SKM-1 treated with dmso at 0.1 percent for 144 hours (cell line): Measurements from ENCODE around the gene GPR84.
A peak's percentile ranks its signal among the peaks of the same experiment; 100 is the strongest.

Experiments
- DNase-seq: peaks from one replicate; lab custom pipeline; 2025; ENCODE audit not compliant: unreplicated experiment; lab: John Stamatoyannopoulos, UW

The GPR84 gene

GRCh38 chr12:54364413-54364812 is at the start of gene GPR84:
Gene GPR84, minus strand, starts transcription at chr12:54364486. Its CDS starts 635 bp downstream, at chr12:54363851.
- peak; percentile 78 for DNase-seq

- DNase-seq = peak; percentile 56
Observed at GRCh38 chr12:54413284-54414190, 49.3 kb upstream of the GPR84 start.

- DNase-seq = no peak
Observed at GRCh38 chr12:54412786-54413185, 48.5 kb upstream of the GPR84 start.

- DNase-seq = no peak
Observed at GRCh38 chr12:54412348-54412747, 48.1 kb upstream of the GPR84 start.

- DNase-seq = no peak
Observed at GRCh38 chr12:54411391-54412241, 47.3 kb upstream of the GPR84 start.

GRCh38 chr12:54409267-54409666 is 45.0 kb upstream of the GPR84 start:
- DNase-seq = no peak

GRCh38 chr12:54407183-54407905 is 43.1 kb upstream of the GPR84 start:
- DNase-seq = peak; percentile 53

- DNase-seq = no peak
Observed at GRCh38 chr12:54405573-54405972, 41.3 kb upstream of the GPR84 start.

- DNase-seq = no peak
Observed at GRCh38 chr12:54405106-54405505, 40.8 kb upstream of the GPR84 start.

- no peak for DNase-seq
Observed at GRCh38 chr12:54404061-54405004, 40.0 kb upstream of the GPR84 start.

- no peak for DNase-seq
Observed at GRCh38 chr12:54401119-54401518, 36.8 kb upstream of the GPR84 start.

GRCh38 chr12:54398995-54399793 is 34.9 kb upstream of the GPR84 start:
- DNase-seq = peak; percentile 27

- no peak for DNase-seq
Observed at GRCh38 chr12:54398218-54398617, 33.9 kb upstream of the GPR84 start.

GRCh38 chr12:54397157-54397556 is 32.9 kb upstream of the GPR84 start:
- no peak for DNase-seq

- no peak for DNase-seq
Observed at GRCh38 chr12:54395545-54395944, 31.3 kb upstream of the GPR84 start.

GRCh38 chr12:54394986-54395385 is 30.7 kb upstream of the GPR84 start:
- no peak for DNase-seq

- peak; percentile 25 for DNase-seq
Observed at GRCh38 chr12:54394281-54394719, 30.0 kb upstream of the GPR84 start.

GRCh38 chr12:54393743-54394142 is 29.5 kb upstream of the GPR84 start:
- no peak for DNase-seq

GRCh38 chr12:54393207-54393609 is 28.9 kb upstream of the GPR84 start:
- no peak for DNase-seq
